Activated naive CD4-positive, alpha-beta T cell treated with anti-CD3 and anti-CD28 coated beads for 36 hours (primary cell): ENCODE results near the gene RPS16. TPM values are rescaled to one million over a fixed set of nuclear protein-coding genes. Genes with fewer than 3 reads are reported as not detected.
A peak's percentile ranks its signal among the peaks of the same experiment; 100 is the strongest.

Experiments used
- CTCF ChIA-PET: fragments of 350-600 bp; sonication (Branson Sonifier 250); formaldehyde crosslinking; loops from one replicate; lab custom pipeline; 2021; ENCODE audit warnings: antibody characterized with exemption; lab: Charles Lee
- DNase-seq: peaks from one replicate; pipeline ENCODE4 v3.0.0-alpha.2; 2020
- H3K27ac Mint-ChIP-seq: one replicate; pipeline ENCODE4 v1.8.0; 2021; ENCODE audit warnings: mild to moderate bottlenecking, mixed read lengths
- H3K27me3 Mint-ChIP-seq: one replicate; pipeline ENCODE4 v1.8.0; 2021; ENCODE audit warnings: low read depth, mixed read lengths
- H3K36me3 Mint-ChIP-seq: one replicate; pipeline ENCODE4 v1.8.0; 2021; ENCODE audit warnings: low read depth, mixed read lengths
- H3K4me1 Mint-ChIP-seq: one replicate; pipeline ENCODE4 v1.8.0; 2021; ENCODE audit warnings: low read depth, mixed read lengths
- H3K4me3 Mint-ChIP-seq: one replicate; pipeline ENCODE4 v1.8.0; 2021; ENCODE audit warnings: mild to moderate bottlenecking, moderate library complexity, mixed read lengths
- H3K9me3 Mint-ChIP-seq: one replicate; pipeline ENCODE4 v1.8.0; 2021; ENCODE audit warnings: mixed read lengths
- intact Hi-C: fragments of 100-400 bp; cut with micrococcal nuclease; formaldehyde crosslinking; loops from one replicate; pipeline ENCODE4 v1.15.1; 2023
- total RNA-seq, 2 experiments: library from RNA; stranded (reverse); gene quantifications; one replicate each; pipeline ENCODE4 v1.2.3, GENCODE V29; 2021

The RPS16 gene
- total RNA-seq, 2 experiments from 2014 or later, result 4,195 to 4,327 TPM

DNA sequence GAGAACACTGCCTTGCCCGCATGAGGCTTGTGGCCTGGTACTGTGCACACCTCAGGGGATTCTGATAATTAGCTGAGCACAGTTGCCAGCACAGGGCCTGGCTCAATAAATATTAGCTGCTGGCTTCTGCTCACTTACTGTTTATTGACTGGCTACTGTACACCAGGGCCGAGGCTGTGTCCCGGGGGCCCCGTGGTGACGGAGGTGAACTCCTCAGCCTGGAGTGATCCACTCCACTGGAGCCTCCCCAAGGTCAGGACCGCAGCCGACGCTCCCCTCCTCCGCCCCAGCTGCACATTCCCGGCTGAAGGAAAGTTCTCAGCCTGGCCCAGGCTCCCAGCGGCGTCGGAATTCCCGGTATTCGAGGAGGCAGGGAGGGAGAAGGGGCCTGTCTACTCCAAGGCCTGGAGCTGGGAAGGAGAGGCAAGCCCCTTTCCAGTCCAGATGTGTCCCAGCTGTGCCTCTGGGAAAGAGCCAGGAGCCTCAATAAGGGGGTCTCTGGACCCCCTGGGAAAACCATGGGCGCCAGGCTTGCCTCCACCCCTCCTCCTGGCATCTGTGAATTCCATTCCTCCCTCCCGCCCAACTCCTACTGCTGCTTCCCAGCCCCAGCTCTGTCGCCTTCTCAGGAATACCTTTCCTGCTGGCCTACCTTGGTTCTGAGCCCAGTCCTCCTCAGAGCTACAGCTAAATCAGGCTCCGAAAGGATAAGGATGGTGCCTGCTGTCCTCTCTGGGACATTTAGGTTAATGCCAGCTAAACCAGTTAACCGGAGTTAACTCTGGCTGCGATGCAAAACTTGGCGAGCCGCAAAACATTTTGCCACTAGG is 7.3 kb downstream of the RPS16 start:
- H3K4me1 Mint-ChIP-seq, result peaks cover 26% of the 10 kb centered on the region
- no peaks in the 10 kb centered on the region for H3K9me3 Mint-ChIP-seq
- CTCF ChIA-PET, result interaction anchor here (0.6 to 1.7 kb wide), 2 partner anchors 14 to 61 kb away, joined by 3 to 6 read pairs; no protein-coding TSS in a partner anchor
- H3K27me3 Mint-ChIP-seq, result no peaks in the 10 kb centered on the region
- no peak for DNase-seq
- H3K27ac Mint-ChIP-seq, result peak overlapping the region; percentile 46
- H3K36me3 Mint-ChIP-seq, result peaks cover 17% of the 10 kb centered on the region
- H3K4me3 Mint-ChIP-seq, result no peak overlapping the region
- intact Hi-C loops, result no loop called here

DNA sequence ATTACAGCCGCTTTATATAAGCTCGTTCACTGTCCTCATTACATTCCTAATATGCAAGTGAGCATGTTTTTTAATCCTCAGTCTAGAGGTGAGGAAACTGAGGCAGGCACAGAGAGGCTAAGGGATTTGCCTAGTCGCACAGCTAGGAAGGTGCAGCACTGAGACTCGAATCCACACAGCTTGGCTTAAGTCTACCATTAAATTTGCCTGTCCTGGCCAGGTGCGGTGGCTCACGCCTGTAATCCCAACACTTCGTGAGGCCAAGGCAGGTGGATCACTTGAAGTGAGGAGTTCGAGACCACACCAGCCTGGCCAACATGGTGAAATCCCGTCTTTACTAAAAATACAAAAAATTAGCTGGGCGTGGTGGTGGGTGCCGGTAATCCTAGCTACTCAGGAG is 8.0 kb downstream of the RPS16 start:
- no peak for DNase-seq
- intact Hi-C loops, result no loop called here
- H3K36me3 Mint-ChIP-seq, result peaks cover 12% of the 10 kb centered on the region
- peaks cover 18% of the 10 kb centered on the region for H3K4me1 Mint-ChIP-seq
- H3K4me3 Mint-ChIP-seq, result no peak overlapping the region
- H3K9me3 Mint-ChIP-seq, result no peaks in the 10 kb centered on the region
- no peak overlapping the region for H3K27ac Mint-ChIP-seq
- CTCF ChIA-PET, result interaction anchor here (1.2 to 1.7 kb wide), 2 partner anchors 13 to 20 kb away, joined by 3 to 6 read pairs; no protein-coding TSS in a partner anchor
- H3K27me3 Mint-ChIP-seq, result no peaks in the 10 kb centered on the region

DNA sequence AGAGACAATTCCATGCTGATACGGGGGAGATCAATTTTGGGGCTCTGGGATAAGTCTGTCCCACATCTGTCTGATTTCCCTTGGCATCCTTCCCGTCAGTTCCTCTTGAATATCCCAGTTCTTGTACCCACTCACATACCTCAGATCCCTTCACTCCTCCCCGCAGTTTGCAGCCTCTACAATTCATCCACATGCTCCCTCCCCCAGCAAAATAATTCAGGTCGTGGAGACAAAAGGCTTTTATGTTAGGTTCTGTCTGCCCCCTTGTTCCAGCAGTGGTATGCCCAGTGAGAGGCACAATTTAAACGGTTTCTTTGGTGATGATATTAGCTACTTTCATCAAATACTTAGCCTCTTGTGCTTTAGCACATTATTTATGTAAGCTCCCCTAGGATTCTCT is 9.6 kb downstream of the RPS16 start:
- no peaks in the 10 kb centered on the region for H3K27me3 Mint-ChIP-seq
- DNase-seq, result no peak
- peaks cover 9% of the 10 kb centered on the region for H3K4me1 Mint-ChIP-seq
- H3K4me3 Mint-ChIP-seq, result no peak overlapping the region
- CTCF ChIA-PET, result interaction anchor here (1.0 to 1.5 kb wide), 2 partner anchors 14 to 48 kb away, joined by 3 to 5 read pairs; partner anchors contain the start of gene PLEKHG2
- peak overlapping the region; percentile 2 for H3K27ac Mint-ChIP-seq
- H3K36me3 Mint-ChIP-seq, result peaks cover 5% of the 10 kb centered on the region
- intact Hi-C loops, result no loop called here
- no peaks in the 10 kb centered on the region for H3K9me3 Mint-ChIP-seq

DNA sequence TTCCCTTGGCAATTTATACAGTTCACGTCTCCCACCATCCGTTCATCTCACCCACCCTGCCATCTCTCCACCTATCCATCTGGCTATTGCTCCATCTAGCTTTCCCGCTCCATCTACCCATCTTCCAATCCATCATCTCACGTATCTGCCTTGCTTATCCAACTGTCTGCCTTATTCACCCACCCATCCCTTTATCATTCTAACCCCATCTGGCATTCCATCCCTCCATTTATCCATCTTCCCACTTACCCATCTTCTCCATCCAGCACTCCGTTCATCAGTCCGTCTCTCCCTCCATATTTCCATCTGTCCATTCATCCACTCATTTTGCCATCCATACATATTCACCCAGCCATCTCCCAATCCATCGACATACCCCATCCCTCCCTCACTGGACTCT is 10.0 kb downstream of the RPS16 start:
- DNase-seq, result no peak
- intact Hi-C loops, result no loop called here
- Mint-ChIP-seq H3K27me3 (no peaks in the 10 kb centered on the region), H3K36me3 (peaks cover 1% of the 10 kb centered on the region), H3K4me3 (no peak overlapping the region), H3K4me1 (peaks cover 5% of the 10 kb centered on the region), H3K27ac (peak overlapping the region; percentile 2), H3K9me3 (no peaks in the 10 kb centered on the region)
- CTCF ChIA-PET, result interaction anchor here (0.7 to 1.5 kb wide), 2 partner anchors 10 to 14 kb away, joined by 3 to 5 read pairs; partner anchors contain the start of genes PLEKHG2 and RPS16

DNA sequence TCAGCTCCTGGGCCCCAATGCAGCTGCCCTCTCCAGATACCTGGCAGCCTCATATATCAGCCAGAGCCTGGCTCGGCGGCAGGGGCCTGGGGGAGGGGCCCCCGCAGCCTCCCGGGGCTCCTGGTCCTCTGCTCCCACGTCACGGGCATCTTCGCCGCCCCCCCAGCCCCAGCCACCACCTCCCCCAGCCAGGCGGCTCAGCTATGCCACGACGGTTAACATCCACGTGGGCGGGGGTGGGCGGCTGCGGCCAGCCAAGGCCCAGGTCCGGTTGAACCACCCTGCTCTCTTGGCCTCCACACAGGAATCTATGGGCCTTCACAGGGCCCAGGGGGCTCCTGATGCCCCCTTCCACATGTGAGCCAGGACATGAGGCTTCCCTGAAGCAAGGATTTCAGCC is 10.8 kb downstream of the RPS16 start:
- DNase-seq, result no peak
- CTCF ChIA-PET, result interaction anchor here (0.7 kb wide), 1 partner anchor 11 kb away, joined by 3 read pairs; the partner anchor contains the start of gene RPS16
- Mint-ChIP-seq H3K27ac (no peak overlapping the region), H3K27me3 (no peaks in the 10 kb centered on the region), H3K9me3 (no peaks in the 10 kb centered on the region), H3K4me1 (no peaks in the 10 kb centered on the region), H3K36me3 (peaks cover 1% of the 10 kb centered on the region), H3K4me3 (no peak overlapping the region)
- intact Hi-C loops, result no loop called here

DNA sequence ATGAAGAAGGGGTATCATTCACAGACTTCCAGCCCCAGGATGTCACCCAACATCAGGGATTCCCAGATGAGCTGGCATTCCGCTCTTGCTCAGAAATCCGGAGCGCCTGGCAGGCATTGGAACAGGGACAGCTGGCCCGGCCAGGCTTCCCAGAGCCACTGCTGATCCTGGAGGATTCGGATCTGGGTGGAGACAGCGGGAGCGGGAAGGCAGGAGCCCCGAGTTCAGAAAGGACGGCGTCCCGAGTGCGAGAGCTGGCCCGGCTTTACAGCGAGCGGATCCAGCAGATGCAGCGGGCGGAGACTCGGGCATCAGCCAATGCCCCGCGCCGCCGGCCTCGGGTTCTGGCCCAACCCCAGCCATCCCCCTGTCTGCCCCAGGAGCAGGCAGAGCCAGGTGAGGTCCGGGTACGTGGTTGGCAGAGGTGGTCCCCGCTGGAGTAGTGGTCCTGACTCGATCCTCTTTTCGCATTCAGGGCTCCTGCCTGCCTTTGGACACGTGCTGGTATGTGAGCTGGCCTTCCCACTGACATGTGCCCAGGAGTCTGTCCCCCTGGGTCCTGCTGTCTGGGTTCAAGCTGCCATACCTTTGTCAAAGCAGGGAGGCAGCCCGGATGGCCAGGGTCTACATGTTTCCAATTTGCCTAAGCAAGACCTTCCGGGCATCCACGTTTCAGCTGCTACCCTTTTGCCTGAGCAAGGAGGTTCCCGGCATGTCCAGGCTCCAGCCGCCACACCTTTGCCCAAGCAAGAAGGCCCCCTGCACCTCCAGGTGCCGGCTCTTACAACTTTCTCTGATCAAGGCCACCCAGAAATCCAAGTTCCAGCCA is 12.3 kb downstream of the RPS16 start:
- Mint-ChIP-seq H3K4me3 (no peak overlapping the region), H3K36me3 (peaks cover 3% of the 10 kb centered on the region), H3K9me3 (no peaks in the 10 kb centered on the region), H3K4me1 (no peaks in the 10 kb centered on the region), H3K27me3 (no peaks in the 10 kb centered on the region), H3K27ac (no peak overlapping the region)
- CTCF ChIA-PET, result interaction anchor here (0.6 to 3.0 kb wide), 2 partner anchors 17 to 22 kb away, joined by 5 to 7 read pairs; partner anchors contain the start of gene SUPT5H
- intact Hi-C loops, result no loop called here
- DNase-seq, result peak; percentile 5

DNA sequence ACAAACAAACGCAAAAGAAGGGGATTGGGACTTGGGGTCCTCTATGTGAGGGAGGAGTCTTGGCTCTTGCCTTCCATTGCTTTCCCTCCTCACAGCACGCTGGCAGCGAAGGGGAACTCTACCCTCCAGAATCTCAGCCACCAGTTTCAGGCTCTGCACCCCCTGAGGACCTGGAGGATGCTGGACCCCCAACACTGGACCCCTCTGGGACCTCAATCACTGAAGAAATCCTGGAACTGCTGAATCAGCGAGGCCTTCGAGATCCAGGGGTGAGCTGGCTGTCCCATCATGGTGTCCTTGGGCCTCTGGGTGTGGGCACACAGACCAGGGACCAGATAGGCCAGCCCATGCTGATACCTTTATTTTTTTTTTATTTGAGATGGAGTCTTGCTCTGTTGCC is 13.7 kb downstream of the RPS16 start:
- Mint-ChIP-seq H3K4me1 (no peaks in the 10 kb centered on the region), H3K36me3 (peaks cover 3% of the 10 kb centered on the region), H3K27ac (no peak overlapping the region), H3K27me3 (no peaks in the 10 kb centered on the region), H3K4me3 (no peak overlapping the region), H3K9me3 (no peaks in the 10 kb centered on the region)
- CTCF ChIA-PET, result interaction anchor here (3.0 kb wide), 1 partner anchor 19 kb away, joined by 7 read pairs; no protein-coding TSS in a partner anchor
- no peak for DNase-seq
- intact Hi-C loops, result no loop called here

DNA sequence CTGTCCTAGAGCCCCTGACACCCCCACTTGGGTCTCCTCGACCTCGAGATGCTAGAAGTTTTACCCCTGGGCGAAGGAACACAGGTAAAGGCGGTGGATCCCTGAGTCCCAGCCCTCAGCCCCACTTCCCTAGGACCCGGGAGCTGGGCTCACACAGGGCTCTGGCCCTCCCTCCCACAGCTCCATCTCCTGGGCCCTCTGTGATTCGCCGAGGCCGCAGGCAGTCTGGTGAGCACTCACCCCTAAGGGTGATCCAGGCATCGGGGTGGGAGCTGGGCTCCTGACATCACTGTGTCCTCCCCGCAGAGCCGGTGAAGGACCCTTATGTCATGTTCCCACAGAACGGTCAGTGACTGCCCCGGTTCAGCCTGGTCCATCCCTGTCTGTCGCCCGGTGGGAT is 15.0 kb downstream of the RPS16 start:
- H3K27me3 Mint-ChIP-seq, result no peaks in the 10 kb centered on the region
- no peak overlapping the region for H3K27ac Mint-ChIP-seq
- intact Hi-C loops, result no loop called here
- no peaks in the 10 kb centered on the region for H3K9me3 Mint-ChIP-seq
- CTCF ChIA-PET, result interaction anchor here (3.0 kb wide), 1 partner anchor 20 kb away, joined by 7 read pairs; no protein-coding TSS in a partner anchor
- no peaks in the 10 kb centered on the region for H3K4me1 Mint-ChIP-seq
- peaks cover 3% of the 10 kb centered on the region for H3K36me3 Mint-ChIP-seq
- no peak for DNase-seq
- H3K4me3 Mint-ChIP-seq, result no peak overlapping the region

DNA sequence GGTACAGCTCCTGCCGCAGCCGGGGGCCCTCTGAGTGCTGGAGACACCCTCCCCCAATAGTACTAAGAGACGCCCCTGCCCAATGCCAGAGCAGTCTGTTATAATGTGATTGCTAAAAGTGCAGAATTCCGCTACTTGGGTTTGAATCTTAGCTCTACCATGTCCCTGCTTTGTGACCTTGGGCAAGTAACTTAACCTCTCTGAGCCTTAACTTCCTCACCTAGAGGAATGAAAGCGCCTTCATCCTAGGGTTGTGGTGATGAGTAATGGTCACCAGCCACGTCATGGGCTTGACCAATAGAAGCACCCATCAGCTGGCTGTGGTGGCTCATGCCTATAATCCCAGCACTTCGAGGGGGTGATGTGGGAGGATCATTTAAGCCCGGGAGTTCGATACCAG is 16.7 kb downstream of the RPS16 start:
- intact Hi-C loops, result no loop called here
- no peaks in the 10 kb centered on the region for H3K27me3 Mint-ChIP-seq
- no peak for DNase-seq
- peaks cover 3% of the 10 kb centered on the region for H3K36me3 Mint-ChIP-seq
- no peaks in the 10 kb centered on the region for H3K9me3 Mint-ChIP-seq
- H3K4me1 Mint-ChIP-seq, result peaks cover 7% of the 10 kb centered on the region
- no peak overlapping the region for H3K4me3 Mint-ChIP-seq
- CTCF ChIA-PET, result no interaction called here
- H3K27ac Mint-ChIP-seq, result no peak overlapping the region

DNA sequence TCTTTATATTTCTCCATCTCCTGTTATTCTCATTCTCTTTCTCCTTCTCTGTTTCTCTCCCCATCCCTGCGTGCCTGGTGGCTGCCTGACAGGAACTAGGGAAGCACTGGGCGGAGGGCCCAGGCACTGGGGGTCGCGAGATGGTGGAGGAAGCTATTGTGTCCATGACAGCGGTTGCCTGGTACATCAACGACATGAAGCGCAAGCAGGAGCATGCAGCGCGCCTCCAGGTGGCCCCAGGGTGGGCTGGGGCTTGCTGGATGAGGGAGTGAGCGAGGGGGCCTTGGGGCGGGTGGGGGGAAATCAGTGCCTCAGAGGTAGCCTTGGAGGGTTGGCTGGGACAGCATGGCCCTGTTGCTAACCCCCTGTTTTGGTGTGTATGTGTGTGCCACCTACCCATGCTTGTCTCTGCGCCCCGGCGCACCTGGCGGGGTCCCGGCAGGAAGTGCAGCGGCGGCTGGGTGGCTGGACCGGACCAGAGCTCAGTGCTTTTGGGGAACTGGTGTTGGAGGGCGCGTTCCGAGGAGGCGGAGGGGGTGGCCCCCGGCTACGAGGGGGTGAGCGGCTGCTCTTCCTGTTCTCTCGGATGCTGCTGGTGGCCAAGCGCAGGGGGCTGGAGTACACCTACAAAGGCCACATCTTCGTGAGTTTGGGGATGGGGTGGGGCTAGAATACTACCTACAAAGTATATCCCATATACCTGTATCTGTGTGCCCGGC is 18.1 kb downstream of the RPS16 start:
- H3K9me3 Mint-ChIP-seq, result no peaks in the 10 kb centered on the region
- CTCF ChIA-PET, result no interaction called here
- H3K27ac Mint-ChIP-seq, result no peak overlapping the region

DNA sequence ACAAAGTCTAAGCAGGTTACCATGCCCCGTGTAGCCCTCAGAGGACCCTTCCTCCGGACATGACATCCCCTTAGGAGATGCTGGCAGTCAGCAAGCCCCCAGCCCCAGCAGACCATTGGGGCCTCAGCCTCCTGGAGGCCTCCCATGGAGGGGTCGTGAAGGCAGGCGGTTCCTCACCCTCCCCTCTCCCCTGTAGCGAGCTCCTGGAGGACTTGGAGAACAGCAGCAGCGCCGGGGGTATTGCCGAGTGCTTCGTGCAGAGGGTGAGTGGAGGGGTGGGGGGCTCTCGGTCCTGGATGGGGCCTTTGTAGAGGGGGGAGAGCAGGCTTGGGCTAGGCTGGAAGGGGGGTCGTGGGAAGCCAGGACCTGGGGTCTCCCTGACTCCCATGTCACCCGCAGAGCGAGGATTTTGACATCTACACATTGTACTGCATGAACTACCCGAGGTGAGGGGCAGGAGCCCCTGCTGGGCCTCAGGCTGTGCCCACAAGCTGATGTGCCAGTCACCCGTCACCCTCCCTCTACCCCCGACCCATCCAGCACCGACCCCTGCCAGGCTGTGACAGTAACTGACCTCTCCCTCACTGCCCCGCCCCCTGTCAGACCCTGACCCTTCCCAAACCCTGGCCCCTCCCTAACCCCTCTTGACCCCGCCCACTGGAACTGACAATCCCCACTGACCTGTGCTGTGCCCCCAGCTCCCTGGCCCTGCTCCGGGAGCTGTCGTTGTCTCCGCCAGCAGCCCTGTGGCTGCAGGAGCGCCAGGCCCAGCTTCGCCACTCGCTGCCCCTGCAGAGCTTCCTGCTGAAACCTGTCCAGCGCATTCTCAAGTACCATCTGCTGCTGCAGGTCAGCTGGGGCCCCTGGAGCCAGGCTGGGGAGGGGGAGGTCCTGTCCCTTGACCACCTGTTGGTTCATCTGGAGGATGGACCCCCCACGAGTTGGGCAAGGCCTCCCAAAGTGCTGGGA is 19.3 kb downstream of the RPS16 start:
- H3K36me3 Mint-ChIP-seq, result peaks cover 3% of the 10 kb centered on the region
- no peaks in the 10 kb centered on the region for H3K9me3 Mint-ChIP-seq
- peaks cover 2% of the 10 kb centered on the region for H3K27me3 Mint-ChIP-seq
- intact Hi-C loops, result no loop called here
- H3K27ac Mint-ChIP-seq, result no peak overlapping the region
- CTCF ChIA-PET, result interaction anchor here (1.2 to 2.1 kb wide), 3 partner anchors 12 to 19 kb away, joined by 3 to 6 read pairs (median 3); partner anchors contain the start of gene RPS16
- H3K4me1 Mint-ChIP-seq, result peaks cover 16% of the 10 kb centered on the region
- no peak for DNase-seq
- H3K4me3 Mint-ChIP-seq, result no peak overlapping the region

More for the DNA sequence above, 18.1 kb downstream of the RPS16 start:
- Mint-ChIP-seq H3K4me1 (peaks cover 11% of the 10 kb centered on the region), H3K36me3 (peaks cover 1% of the 10 kb centered on the region), H3K4me3 (no peak overlapping the region), H3K27me3 (no peaks in the 10 kb centered on the region)
- no peak for DNase-seq
- intact Hi-C loops, result no loop called here
